HL-60 (cell line): ENCODE data around the gene ATP10B.

Source experiments
- CTCF ChIP-seq: IDR thresholded peaks from one replicate; pipeline ENCODE4 v1.5.1; 2011; ENCODE audit warnings: low read length, control low read depth, inconsistent platforms; ENCODE audit not compliant: insufficient read depth
- GABPA ChIP-seq: IDR thresholded peaks from 2 replicates; pipeline ENCODE4 v1.6.1; 2012; ENCODE audit warnings: low read depth

GRCh38 chr5:160692271-160692670 lies 159.7 kb downstream of the ATP10B start:
- TF ChIP-seq CTCF (no peak), GABPA (no peak)
